Gastrocnemius medialis (tissue), 4 donors: Measurements from ENCODE around the gene CLEC2D. TPM values are rescaled to one million over a fixed set of nuclear protein-coding genes. Genes with fewer than 3 reads are reported as not detected.
"Not testable (repeated sequence)": the region's sequence is repeated elsewhere in the genome, so short reads cannot be mapped to it uniquely, and the experiment has no call there.

Experiments used
- ATAC-seq, 2 donors: fragments of 150-250 bp; one replicate each; pipeline ENCODE4 v1.9.1; 2016
- DNase-seq, 2 donors: peaks; one replicate each; pipeline ENCODE4 v3.0.0-alpha.2; 2019
- H3K27ac ChIP-seq, 4 donors: fragments of 200-600 bp; sonication (generic); 1 replicate in 1 of 4; 2 replicates in 3 of 4; pipeline ENCODE4 v1.5.1; 2016 to 2018; ENCODE audit warnings: mild to moderate bottlenecking in 2 of 4, moderate library complexity in 1 of 4
- H3K27me3 ChIP-seq, 3 donors: fragments of 200-600 bp; sonication (generic) in 2 of 3; 1 replicate in 1 of 3; 2 replicates in 2 of 3; pipeline versions ENCODE4 v1.5.1 to v1.6.0; 2016 to 2019; ENCODE audit warnings: mild to moderate bottlenecking in 1 of 3, moderate library complexity in 1 of 3
- H3K36me3 ChIP-seq, 2 donors: fragments of 200-600 bp; sonication (generic) in 1 of 2; one replicate each; pipeline ENCODE4 v1.5.1; 2017 to 2018
- H3K4me1 ChIP-seq, 2 donors: fragments of 200-600 bp; sonication (generic) in 1 of 2; one replicate each; pipeline ENCODE4 v1.5.1; 2016 to 2017; ENCODE audit warnings: mild to moderate bottlenecking in 2 of 2
- H3K4me3 ChIP-seq, 4 donors: fragments of 200-600 bp; sonication (generic) in 3 of 4; 1 replicate in 1 of 4; 2 replicates in 3 of 4; pipeline ENCODE4 v1.5.1; 2016 to 2019; ENCODE audit warnings: mild to moderate bottlenecking in 2 of 4
- H3K9me3 ChIP-seq, 3 donors: fragments of 200-600 bp; sonication (generic) in 2 of 3; 1 replicate in 1 of 3; 2 replicates in 2 of 3; pipeline ENCODE4 v1.5.1; 2016 to 2019
- POLR2A ChIP-seq, 2 donors: fragments of 450-650 bp; IDR thresholded peaks; one replicate each; pipeline ENCODE4 v1.6.1; 2017; ENCODE audit warnings: antibody characterized with exemption in 2 of 2, mild to moderate bottlenecking in 2 of 2, moderate library complexity in 2 of 2
- in situ Hi-C, 4 donors: fragments of 200-750 bp; cut with MboI; loops; one replicate each; pipeline versions ENCODE4 v1.15.0 to v1.8.0; 2017; ENCODE audit warnings: low sequenced_read_pairs in 4 of 4
- intact Hi-C: fragments of 100-400 bp; cut with DNase I; formaldehyde crosslinking; loops from one replicate; pipeline ENCODE4 v1.15.1; 2023; ENCODE audit warnings: low total_unique reads
- total RNA-seq, 4 donors: library from RNA; depleted of rRNA; stranded (reverse); fragments of >200 nt; gene quantifications; one replicate each; pipeline versions ENCODE4 v1.1.0 to v1.2.3, GENCODE V29; 2016
- TF ChIP-seq, protein P1 (sequence below), 5 experiments: fragments of 450-650 bp in 3 of 5; fragments of 200-600 bp in 2 of 5; sonication (generic) in 2 of 5; IDR thresholded peaks in 4 of 5; conservative IDR thresholded peaks in 1 of 5; 1 replicate in 4 of 5; 2 replicates in 1 of 5; pipeline ENCODE4 v1.5.1; 2016 to 2019; ENCODE audit warnings: antibody characterized with exemption in 5 of 5, mild to moderate bottlenecking in 3 of 5, moderate library complexity in 3 of 5

Gene CLEC2D
- total RNA-seq, 4 donors from 2014 or later: 0.29 to 2.1 (median 0.58) TPM

- Histone ChIP-seq H3K27me3 (no peaks in the 10 kb centered on the region), H3K4me3 (no peak overlapping the region), H3K9me3 (no peaks in the 10 kb centered on the region), H3K4me1 (peaks cover 0 to 6% of the 10 kb centered on the region in 2 donors), H3K27ac (peak overlapping the region in 3 of 4 donors; percentile 62 to 65 (median 64)), H3K36me3 (no peaks in the 10 kb centered on the region)
- ATAC-seq (peak in 1 of 2 donors; percentile 36), DNase-seq (no peak)
- intact Hi-C loops: no loop called here
- TF ChIP-seq, protein P1, sequence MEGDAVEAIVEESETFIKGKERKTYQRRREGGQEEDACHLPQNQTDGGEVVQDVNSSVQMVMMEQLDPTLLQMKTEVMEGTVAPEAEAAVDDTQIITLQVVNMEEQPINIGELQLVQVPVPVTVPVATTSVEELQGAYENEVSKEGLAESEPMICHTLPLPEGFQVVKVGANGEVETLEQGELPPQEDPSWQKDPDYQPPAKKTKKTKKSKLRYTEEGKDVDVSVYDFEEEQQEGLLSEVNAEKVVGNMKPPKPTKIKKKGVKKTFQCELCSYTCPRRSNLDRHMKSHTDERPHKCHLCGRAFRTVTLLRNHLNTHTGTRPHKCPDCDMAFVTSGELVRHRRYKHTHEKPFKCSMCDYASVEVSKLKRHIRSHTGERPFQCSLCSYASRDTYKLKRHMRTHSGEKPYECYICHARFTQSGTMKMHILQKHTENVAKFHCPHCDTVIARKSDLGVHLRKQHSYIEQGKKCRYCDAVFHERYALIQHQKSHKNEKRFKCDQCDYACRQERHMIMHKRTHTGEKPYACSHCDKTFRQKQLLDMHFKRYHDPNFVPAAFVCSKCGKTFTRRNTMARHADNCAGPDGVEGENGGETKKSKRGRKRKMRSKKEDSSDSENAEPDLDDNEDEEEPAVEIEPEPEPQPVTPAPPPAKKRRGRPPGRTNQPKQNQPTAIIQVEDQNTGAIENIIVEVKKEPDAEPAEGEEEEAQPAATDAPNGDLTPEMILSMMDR (IDR thresholded peaks at IDR 0.05 in 4 of 5, conservative IDR thresholded peaks at IDR 0.05 in 1 of 5): no peak
- TF ChIP-seq POLR2A (IDR thresholded peaks at IDR 0.05): no peak
- in situ Hi-C loops: no loop called here
Measured at GRCh38 chr12:9736936-9737705, 67.6 kb downstream of the CLEC2D start.

DNA sequence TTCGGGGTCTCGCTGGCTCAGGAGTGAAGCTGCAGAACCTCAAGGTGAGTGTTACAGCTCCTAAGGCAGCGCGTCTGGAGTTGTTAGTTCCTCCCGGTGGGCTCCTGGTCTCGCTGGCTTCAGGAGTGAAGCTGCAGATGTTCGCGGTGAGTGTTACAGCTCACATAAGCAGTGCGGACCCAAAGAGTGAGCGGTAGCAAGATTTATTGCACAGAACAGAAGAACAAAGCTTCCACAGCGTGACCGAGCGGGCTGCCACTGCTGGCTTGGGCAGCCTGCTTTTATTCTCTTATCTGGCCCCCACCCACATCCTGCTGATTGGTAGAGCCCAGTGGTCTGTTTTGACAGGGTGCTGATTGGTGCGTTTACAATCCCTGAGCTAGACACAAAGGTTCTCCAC, 69.4 kb downstream of the CLEC2D start:
- ATAC-seq: not testable (repeated sequence)

DNA sequence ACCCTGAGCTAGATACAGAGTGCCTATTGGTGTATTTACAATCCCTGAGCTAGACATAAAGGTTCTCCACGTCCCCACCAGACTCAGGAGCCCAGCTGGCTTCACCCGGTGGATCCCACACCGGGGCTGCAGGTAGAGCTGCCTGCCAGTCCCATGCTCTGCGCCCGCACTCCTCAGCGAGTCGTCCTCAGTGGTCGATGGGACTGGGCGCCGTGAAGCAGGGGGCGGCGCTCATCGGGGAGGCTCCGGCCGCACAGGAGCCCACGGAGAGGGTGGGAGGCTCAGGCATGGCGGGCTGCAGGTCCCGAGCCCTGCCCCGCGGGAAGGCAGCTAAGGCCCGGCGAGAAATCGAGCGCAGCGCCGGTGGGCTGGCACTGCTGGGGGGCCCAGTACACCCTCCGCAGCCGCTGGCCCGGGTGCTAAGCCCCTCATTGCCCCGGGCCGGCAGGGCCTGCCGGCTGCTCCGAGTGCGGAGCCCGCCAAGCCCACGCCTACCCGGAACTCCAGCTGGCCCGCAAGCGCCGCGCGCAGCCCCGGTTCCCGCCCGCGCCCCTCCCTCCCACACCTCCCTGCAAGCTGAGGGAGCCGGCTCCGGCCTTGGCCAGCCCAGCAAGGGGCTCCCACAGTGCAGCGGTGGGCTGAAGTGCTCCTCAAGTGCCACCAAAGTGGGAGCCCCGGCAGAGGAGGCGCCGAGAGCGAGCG, 70.0 kb downstream of the CLEC2D start:
- in situ Hi-C loops: loop anchor here in 1 of 4 donors (10.0 kb wide), 1 partner anchor 185 kb away; no protein-coding TSS in a partner anchor
- not testable (repeated sequence) for DNase-seq

More for the DNA sequence above, 69.4 kb downstream of the CLEC2D start:
- H3K27me3 ChIP-seq, H3K9me3 ChIP-seq, H3K4me3 ChIP-seq, H3K4me1 ChIP-seq, H3K36me3 ChIP-seq, DNase-seq, H3K27ac ChIP-seq, in situ Hi-C loops, intact Hi-C loops: not testable (repeated sequence)

DNA sequence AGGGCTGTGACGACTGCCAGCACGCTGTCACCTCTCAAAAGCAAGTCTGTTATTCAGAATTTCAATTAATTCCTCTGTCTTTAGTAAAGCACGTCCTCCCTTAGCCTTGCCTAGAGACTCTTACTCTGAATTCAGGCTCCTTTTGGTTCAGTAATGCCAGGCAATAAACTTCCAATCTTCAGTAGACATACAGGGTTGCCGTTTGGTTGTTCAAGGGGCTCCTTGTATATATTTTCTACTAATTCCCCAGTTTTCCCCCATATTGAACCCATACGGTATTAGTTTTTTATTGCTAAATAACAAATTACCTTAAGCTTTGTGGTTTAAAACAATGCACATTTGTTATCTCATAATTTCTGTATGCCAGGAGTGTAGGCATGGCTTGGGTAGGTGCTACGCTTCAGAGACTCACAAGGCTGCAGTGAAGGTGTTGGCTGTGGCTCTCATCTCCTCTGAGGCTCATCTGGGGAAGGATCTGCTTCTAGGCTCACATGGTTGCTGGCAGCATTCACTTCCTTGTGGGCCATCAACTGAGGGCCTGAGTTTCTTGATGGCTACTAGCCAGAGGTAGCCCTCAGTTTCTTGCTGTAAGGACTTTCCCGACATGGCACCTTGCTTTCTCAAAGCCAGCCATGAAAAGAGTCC, 70.7 kb downstream of the CLEC2D start:
- Histone ChIP-seq H3K27me3 (no peaks in the 10 kb centered on the region), H3K36me3 (no peaks in the 10 kb centered on the region), H3K4me3 (peak overlapping the region in 3 of 4 donors; percentile 12 to 38 (median 21)), H3K27ac (peak overlapping the region in 1 of 4 donors; percentile 41), H3K9me3 (no peaks in the 10 kb centered on the region), H3K4me1 (peaks cover 0 to 6% of the 10 kb centered on the region in 2 donors)
- no peak for TF ChIP-seq POLR2A (IDR thresholded peaks at IDR 0.05)
- TF ChIP-seq, protein P1 (IDR thresholded peaks at IDR 0.05 in 4 of 5, conservative IDR thresholded peaks at IDR 0.05 in 1 of 5): no peak
- in situ Hi-C loops (loop anchor here in 1 of 4 donors (10.0 kb wide), 1 partner anchor 185 kb away; no protein-coding TSS in a partner anchor), intact Hi-C loops (no loop called here)
- no peak for DNase-seq
- ATAC-seq: no peak

More for the DNA sequence above, 70.0 kb downstream of the CLEC2D start:
- Histone ChIP-seq H3K4me3 (peak overlapping the region in 3 of 4 donors; percentile 12 to 38 (median 21)), H3K27ac (peak overlapping the region in 1 of 4 donors; percentile 41)
- H3K27me3 ChIP-seq, intact Hi-C loops, H3K4me1 ChIP-seq, H3K9me3 ChIP-seq, ATAC-seq, H3K36me3 ChIP-seq: not testable (repeated sequence)

DNA sequence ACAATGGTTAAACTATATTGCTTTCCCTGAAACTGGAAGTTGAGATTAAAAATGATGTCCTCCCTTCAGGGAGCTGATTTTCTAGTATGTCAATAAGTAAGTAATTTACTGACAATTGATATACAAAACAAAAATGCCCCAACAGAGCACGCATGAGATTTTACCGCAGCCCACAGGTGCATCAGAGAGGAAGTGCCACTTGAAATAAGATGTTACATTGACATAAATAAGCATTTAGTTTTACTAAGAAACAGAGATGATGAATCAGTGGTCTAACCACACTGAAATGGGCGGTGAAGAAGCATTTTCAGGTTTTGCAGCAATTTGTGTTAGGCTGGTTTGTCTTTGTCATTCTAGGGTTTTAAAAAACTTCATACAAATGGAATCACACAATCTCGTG, 72.2 kb downstream of the CLEC2D start:
- TF ChIP-seq, protein P1 (IDR thresholded peaks at IDR 0.05 in 4 of 5, conservative IDR thresholded peaks at IDR 0.05 in 1 of 5): no peak
- no peak for TF ChIP-seq POLR2A (IDR thresholded peaks at IDR 0.05)
- Histone ChIP-seq H3K9me3 (no peaks in the 10 kb centered on the region), H3K27me3 (no peaks in the 10 kb centered on the region), H3K27ac (no peak overlapping the region), H3K4me1 (peaks cover 0 to 6% of the 10 kb centered on the region in 2 donors), H3K4me3 (no peak overlapping the region), H3K36me3 (no peaks in the 10 kb centered on the region)
- ATAC-seq (no peak), DNase-seq (no peak)
- intact Hi-C loops: no loop called here
- in situ Hi-C loops: loop anchor here in 1 of 4 donors (10.0 kb wide), 1 partner anchor 183 kb away; no protein-coding TSS in a partner anchor
